ENCODE measurements around the gene DCC.

The DCC gene

GRCh38 chr18:52598921-52599320 is 258.9 kb downstream of the DCC start:
- DNase-seq (ENCODE audit: low spot score) = no peak

GRCh38 chr18:52602820-52603219 is 262.8 kb downstream of the DCC start:
- DNase-seq (ENCODE audit: low spot score) = no peak

- no peak for DNase-seq (ENCODE audit: low spot score)
Measured at GRCh38 chr18:52605345-52605744, 265.3 kb downstream of the DCC start.

- no peak for DNase-seq (ENCODE audit: low spot score)
Measured at GRCh38 chr18:52607985-52608384, 268.0 kb downstream of the DCC start.

GRCh38 chr18:52610451-52611115 is 270.6 kb downstream of the DCC start:
- no peak for DNase-seq (ENCODE audit: low spot score)

- DNase-seq (ENCODE audit: low spot score) = no peak
Measured at GRCh38 chr18:52612406-52612805, 272.4 kb downstream of the DCC start.

GRCh38 chr18:52615321-52615720 is 275.3 kb downstream of the DCC start:
- DNase-seq (ENCODE audit: low spot score) = no peak

- no peak for DNase-seq (ENCODE audit: low spot score)
Measured at GRCh38 chr18:52615943-52616342, 275.9 kb downstream of the DCC start.

GRCh38 chr18:52617931-52618330 is 277.9 kb downstream of the DCC start:
- no peak for DNase-seq (ENCODE audit: low spot score)

GRCh38 chr18:52620926-52621439 is 281.0 kb downstream of the DCC start:
- DNase-seq (ENCODE audit: low spot score) = no peak

GRCh38 chr18:52624702-52625101 is 284.7 kb downstream of the DCC start:
- no peak for DNase-seq (ENCODE audit: low spot score)

GRCh38 chr18:52636536-52636935 is 296.5 kb downstream of the DCC start:
- DNase-seq (ENCODE audit: low spot score) = no peak

GRCh38 chr18:52648201-52648600 is 308.2 kb downstream of the DCC start:
- no peak for DNase-seq (ENCODE audit: low spot score)

GRCh38 chr18:52652391-52652790 is 312.4 kb downstream of the DCC start:
- DNase-seq (ENCODE audit: low spot score) = no peak

- DNase-seq (ENCODE audit: low spot score) = no peak
Measured at GRCh38 chr18:52657043-52657805, 317.2 kb downstream of the DCC start.

- DNase-seq (ENCODE audit: low spot score) = no peak
Measured at GRCh38 chr18:52667463-52668065, 327.6 kb downstream of the DCC start.

- DNase-seq (ENCODE audit: low spot score) = no peak
Measured at GRCh38 chr18:52670896-52671295, 330.9 kb downstream of the DCC start.

- DNase-seq (ENCODE audit: low spot score) = no peak
Measured at GRCh38 chr18:52678034-52678433, 338.0 kb downstream of the DCC start.

- DNase-seq (ENCODE audit: low spot score) = no peak
Measured at GRCh38 chr18:52678551-52678950, 338.6 kb downstream of the DCC start.

GRCh38 chr18:52679354-52679753 is 339.4 kb downstream of the DCC start:
- no peak for DNase-seq (ENCODE audit: low spot score)

- no peak for DNase-seq (ENCODE audit: low spot score)
Measured at GRCh38 chr18:52682260-52682659, 342.3 kb downstream of the DCC start.

GRCh38 chr18:52685316-52685715 is 345.3 kb downstream of the DCC start:
- no peak for DNase-seq (ENCODE audit: low spot score)

GRCh38 chr18:52691841-52692240 is 351.8 kb downstream of the DCC start:
- no peak for DNase-seq (ENCODE audit: low spot score)

Data from hematopoietic multipotent progenitor cell treated with erythropoietin and hydrocortisone succinate and interleukin-3 and kit ligand, for 17 days (in vitro differentiated cells).